Peyer's patch (tissue), 4 donors: ENCODE results near the gene NARF.

ENCODE experiments used
- POLR2A ChIP-seq, 2 donors: fragments of 450-650 bp; IDR thresholded peaks; one replicate each; pipeline ENCODE4 v1.5.1; 2017; ENCODE audit warnings: antibody characterized with exemption in 2 of 2, mild to moderate bottlenecking in 2 of 2, moderate library complexity in 2 of 2
- TF ChIP-seq, protein P1 (sequence below), 6 experiments: fragments of 450-650 bp in 4 of 6; fragments of 200-600 bp in 2 of 6; sonication (generic) in 1 of 6; IDR thresholded peaks; one replicate each; pipeline ENCODE4 v1.5.1; 2017 to 2019; ENCODE audit warnings: antibody characterized with exemption in 6 of 6, mild to moderate bottlenecking in 3 of 6, moderate library complexity in 1 of 6

DNA sequence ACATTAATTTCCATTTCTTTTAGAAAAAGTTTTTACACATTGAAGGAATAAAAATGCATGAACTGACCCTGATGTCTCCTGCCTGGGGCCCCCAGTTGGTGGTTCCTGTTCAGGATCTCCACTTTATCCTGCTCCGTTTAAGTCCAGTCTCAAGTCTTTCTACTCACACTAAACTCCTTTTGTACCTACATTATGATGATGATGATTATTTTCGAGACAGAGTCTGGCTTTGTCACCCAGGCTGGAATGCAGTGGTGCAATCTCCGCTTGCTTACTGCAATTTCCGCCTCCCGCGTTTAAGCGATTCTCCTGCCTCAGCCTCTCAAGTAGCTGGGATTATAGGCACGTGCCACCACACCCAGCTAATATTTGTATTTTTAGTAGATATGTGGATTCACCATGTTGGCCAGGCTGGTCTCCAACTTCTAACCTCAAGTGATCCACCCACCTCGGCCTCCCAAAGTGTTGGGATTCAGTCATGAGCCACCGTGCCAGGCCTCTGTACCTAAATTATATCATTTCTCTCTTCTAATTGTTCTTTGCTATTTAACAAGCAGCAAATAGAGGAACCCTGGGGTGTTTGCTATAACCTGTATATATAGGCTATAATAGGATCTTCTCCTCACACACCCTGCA, 58.8 kb downstream of the NARF start:
- TF ChIP-seq, protein P1, sequence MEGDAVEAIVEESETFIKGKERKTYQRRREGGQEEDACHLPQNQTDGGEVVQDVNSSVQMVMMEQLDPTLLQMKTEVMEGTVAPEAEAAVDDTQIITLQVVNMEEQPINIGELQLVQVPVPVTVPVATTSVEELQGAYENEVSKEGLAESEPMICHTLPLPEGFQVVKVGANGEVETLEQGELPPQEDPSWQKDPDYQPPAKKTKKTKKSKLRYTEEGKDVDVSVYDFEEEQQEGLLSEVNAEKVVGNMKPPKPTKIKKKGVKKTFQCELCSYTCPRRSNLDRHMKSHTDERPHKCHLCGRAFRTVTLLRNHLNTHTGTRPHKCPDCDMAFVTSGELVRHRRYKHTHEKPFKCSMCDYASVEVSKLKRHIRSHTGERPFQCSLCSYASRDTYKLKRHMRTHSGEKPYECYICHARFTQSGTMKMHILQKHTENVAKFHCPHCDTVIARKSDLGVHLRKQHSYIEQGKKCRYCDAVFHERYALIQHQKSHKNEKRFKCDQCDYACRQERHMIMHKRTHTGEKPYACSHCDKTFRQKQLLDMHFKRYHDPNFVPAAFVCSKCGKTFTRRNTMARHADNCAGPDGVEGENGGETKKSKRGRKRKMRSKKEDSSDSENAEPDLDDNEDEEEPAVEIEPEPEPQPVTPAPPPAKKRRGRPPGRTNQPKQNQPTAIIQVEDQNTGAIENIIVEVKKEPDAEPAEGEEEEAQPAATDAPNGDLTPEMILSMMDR (IDR thresholded peaks at IDR 0.05), result no peak
- TF ChIP-seq POLR2A (IDR thresholded peaks at IDR 0.05), result no peak
